Measurements from ENCODE around the gene SLC22A12. TPM values are rescaled to one million over a fixed set of nuclear protein-coding genes. Genes with fewer than 3 reads are reported as not detected.

Gene SLC22A12
- total and polyA plus RNA-seq, 2 donors from 2014 or later, result 5.3 to 85.9 TPM

GRCh38 chr11:64556044-64556720 is 34.8 kb upstream of the SLC22A12 start:
- H3K4me3 ChIP-seq (ENCODE audit: low read length in 3 of 3), result peak overlapping the region in 2 of 3 donors; percentile 58 to 72
- no peak for TF ChIP-seq CTCF (IDR thresholded peaks at IDR 0.05; ENCODE audit: borderline replicate concordance, extremely low read depth, insufficient read depth)
- DNase-seq, result peak in 2 of 5 donors; percentile 53 to 68

GRCh38 chr11:64556721-64557250 is 34.2 kb upstream of the SLC22A12 start:
- FAIRE-seq, result no peak
- no peaks in the 10 kb centered on the region for H3K27me3 ChIP-seq (ENCODE audit: control insufficient read depth, insufficient read depth, low read length)
- intact Hi-C loops (cut with DNase I), result no loop called here
- DNase-seq, result peak in 1 of 5 donors; percentile 45
- H3K9me3 ChIP-seq (ENCODE audit: control insufficient read depth in 2 of 3, insufficient read depth in 1 of 3, low read length in 3 of 3), result no peaks in the 10 kb centered on the region
- peak overlapping the region in 1 of 3 donors; percentile 48 for H3K9ac ChIP-seq (ENCODE audit: low read length in 3 of 3)
- H3K4me1 ChIP-seq (ENCODE audit: control insufficient read depth in 2 of 3, insufficient read depth in 2 of 3, low read depth in 1 of 3, low read length in 3 of 3), result peaks cover 0 to 19% (median 15%) of the 10 kb centered on the region in 3 donors
- peak overlapping the region; percentile 13 to 83 for H3K27ac ChIP-seq (ENCODE audit: low read depth in 2 of 2, low read length in 2 of 2)
- peak overlapping the region in 2 of 3 donors; percentile 58 to 72 for H3K4me3 ChIP-seq (ENCODE audit: low read length in 3 of 3)
- TF ChIP-seq CTCF (IDR thresholded peaks at IDR 0.05; ENCODE audit: borderline replicate concordance, extremely low read depth, insufficient read depth), result no peak
- H3K36me3 ChIP-seq (ENCODE audit: control insufficient read depth in 2 of 3, insufficient read depth in 3 of 3, low read length in 3 of 3), result no peaks in the 10 kb centered on the region

More at GRCh38 chr11:64556044-64556720, 34.8 kb upstream of the SLC22A12 start:
- intact Hi-C loops (cut with DNase I), result no loop called here
- Histone ChIP-seq H3K27ac (ENCODE audit: low read depth in 2 of 2, low read length in 2 of 2) (peak overlapping the region; percentile 64 to 83), H3K36me3 (ENCODE audit: control insufficient read depth in 2 of 3, insufficient read depth in 3 of 3, low read length in 3 of 3) (no peaks in the 10 kb centered on the region), H3K4me1 (ENCODE audit: control insufficient read depth in 2 of 3, insufficient read depth in 2 of 3, low read depth in 1 of 3, low read length in 3 of 3) (peaks cover 0 to 19% (median 15%) of the 10 kb centered on the region in 3 donors), H3K9me3 (ENCODE audit: control insufficient read depth in 2 of 3, insufficient read depth in 1 of 3, low read length in 3 of 3) (no peaks in the 10 kb centered on the region), H3K27me3 (ENCODE audit: control insufficient read depth, insufficient read depth, low read length) (no peaks in the 10 kb centered on the region), H3K9ac (ENCODE audit: low read length in 3 of 3) (peak overlapping the region in 1 of 3 donors; percentile 48)
- no peak for FAIRE-seq

- H3K4me1 ChIP-seq (ENCODE audit: control insufficient read depth in 2 of 3, insufficient read depth in 2 of 3, low read depth in 1 of 3, low read length in 3 of 3), result peaks cover 0 to 19% (median 15%) of the 10 kb centered on the region in 3 donors
- peak overlapping the region; percentile 24 to 67 for H3K27ac ChIP-seq (ENCODE audit: low read depth in 2 of 2, low read length in 2 of 2)
- no peak for FAIRE-seq
- no peak for TF ChIP-seq CTCF (IDR thresholded peaks at IDR 0.05; ENCODE audit: borderline replicate concordance, extremely low read depth, insufficient read depth)
- no peaks in the 10 kb centered on the region for H3K9me3 ChIP-seq (ENCODE audit: control insufficient read depth in 2 of 3, insufficient read depth in 1 of 3, low read length in 3 of 3)
- H3K4me3 ChIP-seq (ENCODE audit: low read length in 3 of 3), result peak overlapping the region in 2 of 3 donors; percentile 52 to 72
- H3K36me3 ChIP-seq (ENCODE audit: control insufficient read depth in 2 of 3, insufficient read depth in 3 of 3, low read length in 3 of 3), result no peaks in the 10 kb centered on the region
- no peak overlapping the region for H3K9ac ChIP-seq (ENCODE audit: low read length in 3 of 3)
- peak in 3 of 5 donors; percentile 44 to 63 (median 57) for DNase-seq
- no peaks in the 10 kb centered on the region for H3K27me3 ChIP-seq (ENCODE audit: control insufficient read depth, insufficient read depth, low read length)
- intact Hi-C loops (cut with DNase I), result no loop called here
Observed at GRCh38 chr11:64558065-64558745, 32.8 kb upstream of the SLC22A12 start.

Data from kidney (tissue), 14 donors.